Right atrium auricular region (tissue), 2 donors: Measurements from ENCODE around the gene CIDEB. TPM values are rescaled to one million over a fixed set of nuclear protein-coding genes. Genes with fewer than 3 reads are reported as not detected.

ENCODE experiments used
- DNase-seq: peaks from one replicate; pipeline ENCODE4 v3.0.0-alpha.2; 2019; ENCODE audit warnings: low spot score
- H3K27ac ChIP-seq, 2 donors: fragments of 200-600 bp; sonication (generic); 1 replicate in 1 of 2; 2 replicates in 1 of 2; pipeline ENCODE4 v1.5.1; 2016 to 2019
- H3K27me3 ChIP-seq, 2 donors: fragments of 200-600 bp; sonication (generic); one replicate each; pipeline versions ENCODE4 v1.5.1 to v1.6.0; 2017 to 2019
- H3K36me3 ChIP-seq: fragments of 200-600 bp; sonication (generic); one replicate; pipeline ENCODE4 v1.5.1; 2016
- H3K4me1 ChIP-seq, 2 donors: fragments of 200-600 bp; sonication (generic); one replicate each; pipeline versions ENCODE4 v1.5.1 to v1.6.0; 2017 to 2019
- H3K4me3 ChIP-seq, 2 donors: fragments of 200-600 bp; sonication (generic); 1 replicate in 1 of 2; 2 replicates in 1 of 2; pipeline ENCODE4 v1.5.1; 2017 to 2019; ENCODE audit warnings: mild to moderate bottlenecking in 1 of 2, moderate library complexity in 1 of 2
- H3K9me3 ChIP-seq, 2 donors: fragments of 200-600 bp; sonication (generic); one replicate each; pipeline ENCODE4 v1.5.1; 2019
- CTCF ChIP-seq, 2 donors: fragments of 200-600 bp; sonication (generic); IDR thresholded peaks; one replicate each; pipeline ENCODE4 v1.5.1; 2019; ENCODE audit warnings: antibody characterized with exemption in 2 of 2
- total RNA-seq, 2 donors: library from RNA; depleted of rRNA; stranded (reverse); fragments of >200 nt; gene quantifications; one replicate each; pipeline ENCODE4 v1.1.0, GENCODE V29; 2016

CIDEB gene
- total RNA-seq, 2 donors from 2014 or later, result 2.0 to 6.6 TPM

- DNase-seq, result no peak
- H3K27me3 ChIP-seq, result no peaks in the 10 kb centered on the region
- no peaks in the 10 kb centered on the region for H3K9me3 ChIP-seq
- H3K36me3 ChIP-seq, result peaks cover 38% of the 10 kb centered on the region
- peaks cover 0 to 42% of the 10 kb centered on the region in 2 donors for H3K4me1 ChIP-seq
- H3K27ac ChIP-seq, result no peak overlapping the region
- peak in 1 of 2 donors; percentile 14 for TF ChIP-seq CTCF (IDR thresholded peaks at IDR 0.05)
- H3K4me3 ChIP-seq, result no peak overlapping the region
These were observed 756 bp upstream of the CIDEB start for GRCh38 chr14:24308342-24309124.

DNA sequence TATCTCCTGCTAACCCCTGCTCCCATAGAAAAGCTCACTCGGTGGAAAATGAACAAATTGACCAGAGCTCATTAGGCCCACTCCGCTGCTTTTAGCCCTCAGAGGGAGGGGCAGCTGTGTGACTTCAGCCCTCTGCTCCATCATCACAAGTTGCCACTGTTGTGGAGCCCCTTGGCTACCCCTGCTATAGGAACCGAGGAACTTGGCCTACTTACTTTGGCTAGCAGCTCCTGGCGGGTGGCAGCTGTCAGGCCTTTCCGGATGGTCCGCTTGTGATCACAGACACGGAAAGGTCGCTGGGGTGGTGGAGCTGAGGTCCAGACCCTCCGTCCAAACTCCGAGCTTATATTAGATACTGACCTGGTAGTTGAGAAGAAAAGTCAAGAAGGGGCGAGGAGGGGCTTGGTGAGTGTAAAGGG, 612 bp downstream of the CIDEB start:
- no peaks in the 10 kb centered on the region for H3K27me3 ChIP-seq
- TF ChIP-seq CTCF (IDR thresholded peaks at IDR 0.05), result no peak
- H3K9me3 ChIP-seq, result no peaks in the 10 kb centered on the region
- H3K4me3 ChIP-seq, result no peak overlapping the region
- peaks cover 52% of the 10 kb centered on the region for H3K36me3 ChIP-seq
- no peak for DNase-seq
- no peak overlapping the region for H3K27ac ChIP-seq
- H3K4me1 ChIP-seq, result peaks cover 0 to 30% of the 10 kb centered on the region in 2 donors

DNA sequence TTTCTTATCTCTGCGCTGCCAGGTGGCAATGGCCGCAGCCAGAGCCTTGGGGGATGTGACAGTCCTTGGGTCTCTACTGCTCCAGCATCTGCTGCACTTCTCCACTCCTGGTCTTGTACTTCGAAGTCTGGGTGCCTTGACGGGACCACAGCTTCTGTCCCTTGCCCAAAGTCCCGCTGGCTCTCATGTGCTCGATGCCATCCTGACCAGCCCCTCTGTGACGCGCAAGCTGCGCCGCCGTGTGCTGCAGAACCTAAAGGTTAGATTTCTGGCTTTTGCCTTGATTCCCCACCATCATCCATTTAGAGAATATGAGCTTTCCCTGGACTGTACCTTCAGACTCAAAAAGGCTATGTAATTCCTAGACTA, 3.8 kb downstream of the CIDEB start:
- H3K4me1 ChIP-seq, result peaks cover 0 to 19% of the 10 kb centered on the region in 2 donors

GRCh38 chr14:24300326-24300980, 7.3 kb downstream of the CIDEB start:
- peak overlapping the region; percentile 84 to 91 for H3K27ac ChIP-seq
- DNase-seq, result no peak
- no peak for TF ChIP-seq CTCF (IDR thresholded peaks at IDR 0.05)
- peak overlapping the region; percentile 80 to 87 for H3K4me3 ChIP-seq
- H3K4me1 ChIP-seq, result peaks cover 0 to 20% of the 10 kb centered on the region in 2 donors
- no peaks in the 10 kb centered on the region for H3K9me3 ChIP-seq
- H3K36me3 ChIP-seq, result peaks cover 55% of the 10 kb centered on the region
- no peaks in the 10 kb centered on the region for H3K27me3 ChIP-seq

More for the DNA sequence above, 3.8 kb downstream of the CIDEB start:
- no peak overlapping the region for H3K4me3 ChIP-seq
- no peak for DNase-seq
- H3K27ac ChIP-seq, result no peak overlapping the region
- H3K9me3 ChIP-seq, result no peaks in the 10 kb centered on the region
- H3K36me3 ChIP-seq, result peaks cover 63% of the 10 kb centered on the region
- no peaks in the 10 kb centered on the region for H3K27me3 ChIP-seq
- TF ChIP-seq CTCF (IDR thresholded peaks at IDR 0.05), result no peak

DNA sequence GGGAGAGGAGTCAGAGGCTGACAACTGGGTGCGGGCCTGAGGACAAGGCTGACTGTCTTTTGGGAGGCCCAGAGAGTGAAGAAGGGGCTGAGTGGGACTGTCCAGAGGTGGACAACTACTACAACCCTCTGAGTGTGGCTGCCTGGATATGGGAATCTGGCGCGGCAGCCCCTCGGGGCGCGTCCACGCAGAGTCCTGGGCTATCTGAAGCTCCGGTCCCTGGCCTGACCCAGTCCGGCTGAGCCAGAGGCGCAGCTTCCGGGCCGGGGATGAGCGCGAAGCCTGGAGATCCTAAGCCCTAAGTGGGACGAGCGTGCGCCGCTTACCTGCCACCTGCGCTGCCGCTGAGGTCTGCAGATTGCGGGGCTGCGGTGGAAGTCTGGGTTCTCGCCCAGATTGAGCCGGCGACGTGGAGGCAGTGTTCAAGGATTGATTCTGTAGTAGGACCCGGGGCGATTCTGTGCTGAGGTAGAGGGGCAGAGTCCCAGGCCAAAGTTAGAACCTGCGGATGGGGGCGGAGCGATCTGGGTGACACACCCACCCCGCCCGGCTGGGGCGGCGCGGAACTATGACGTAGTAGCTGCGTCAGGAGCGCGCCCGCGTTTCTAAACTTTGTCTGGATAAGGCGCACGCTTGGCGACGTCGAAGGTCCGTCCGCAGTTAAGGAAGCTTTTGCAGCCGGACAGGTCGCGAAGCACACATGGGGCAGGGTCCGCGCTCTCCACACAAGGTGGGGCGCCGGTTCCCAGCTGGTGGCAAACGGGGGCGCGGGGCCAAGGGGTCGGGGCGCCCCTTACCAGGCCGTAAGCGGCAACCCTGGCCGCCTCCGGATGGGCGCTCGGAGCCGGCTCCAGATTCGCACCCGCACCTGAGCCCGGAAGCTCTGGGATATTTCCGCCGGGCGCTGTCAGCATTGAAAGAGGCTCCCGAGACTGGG, 8.3 kb downstream of the CIDEB start, which contains the start of the genes DHRS1 and NOP9:
Gene DHRS1 (minus strand): TSS at position 526 of the 937 bp plus-strand sequence. CDS start 674 bp downstream, outside the sequence.
Gene NOP9 (plus strand): TSS at position 596 of the 937 bp plus-strand sequence. CDS start 105 bp downstream, at position 701.
- peak within 1 kb of the TSS; percentile 80 to 87 for H3K4me3 ChIP-seq
- DNase-seq, result peak; percentile 93
- no peak for TF ChIP-seq CTCF (IDR thresholded peaks at IDR 0.05)
- H3K36me3 ChIP-seq, result peaks cover 52% of the 10 kb centered on the region
- no peaks in the 10 kb centered on the region for H3K27me3 ChIP-seq
- H3K4me1 ChIP-seq, result peaks cover 0 to 20% of the 10 kb centered on the region in 2 donors
- no peaks in the 10 kb centered on the region for H3K9me3 ChIP-seq
- peak within 1 kb of the TSS; percentile 84 to 91 for H3K27ac ChIP-seq
